Choroid plexus epithelial cell (primary cell): ENCODE measurements around the gene STIP1.

ENCODE experiments used
- DNase-seq: peaks from one replicate; pipeline ENCODE4 v3.0.0-alpha.2; 2010; ENCODE audit warnings: low read depth
- H3K4me3 ChIP-seq: 2 replicates; pipeline ENCODE4 v1.5.1; 2011; ENCODE audit warnings: low read depth, mild to moderate bottlenecking, control low read depth, low read length, moderate library complexity
- CTCF ChIP-seq: conservative IDR thresholded peaks from 2 replicates; pipeline ENCODE4 v1.5.1; 2011; ENCODE audit warnings: low read depth, mild to moderate bottlenecking, control low read depth, inconsistent platforms, low read length, moderate library complexity

STIP1 gene

GRCh38 chr11:64202992-64203391 is 17.0 kb downstream of the STIP1 start:
- no peak overlapping the region for H3K4me3 ChIP-seq
- TF ChIP-seq CTCF, result no peak
- no peak for DNase-seq

- TF ChIP-seq CTCF, result no peak
- no peak for DNase-seq
- no peak overlapping the region for H3K4me3 ChIP-seq
Measured at GRCh38 chr11:64203421-64204079, 17.6 kb downstream of the STIP1 start.

GRCh38 chr11:64204080-64204440 is 18.1 kb downstream of the STIP1 start:
- DNase-seq, result no peak
- TF ChIP-seq CTCF, result no peak
- H3K4me3 ChIP-seq, result no peak overlapping the region

- peak; percentile 83 for TF ChIP-seq CTCF
- H3K4me3 ChIP-seq, result no peak overlapping the region
- peak; percentile 99 for DNase-seq
Measured at GRCh38 chr11:64204464-64204989, 18.6 kb downstream of the STIP1 start.

GRCh38 chr11:64206457-64207255 is 20.7 kb downstream of the STIP1 start, which contains the start of gene FERMT3:
Gene FERMT3 (plus strand): TSS chr11:64206721. CDS start chr11:64207365, 644 bp downstream.
- no peak for DNase-seq
- H3K4me3 ChIP-seq, result peak within 1 kb of the TSS; percentile 1
- no peak for TF ChIP-seq CTCF

GRCh38 chr11:64207256-64208085 is 21.5 kb downstream of the STIP1 start:
- peak; percentile 82 for DNase-seq
- peak; percentile 22 for TF ChIP-seq CTCF
- H3K4me3 ChIP-seq, result peak overlapping the region; percentile 1
